Immature natural killer cell (primary cell): ENCODE results near the gene CTIF. TPM values are rescaled to one million over a fixed set of nuclear protein-coding genes. Genes with fewer than 3 reads are reported as not detected.
"Not testable (repeated sequence)": the region's sequence is repeated elsewhere in the genome, so short reads cannot be mapped to it uniquely, and the experiment has no call there.

ENCODE experiments used
- DNase-seq, 3 donors: peaks; one replicate each; pipeline ENCODE4 v3.0.0; 2022; ENCODE audit warnings: mixed read lengths in 1 of 3
- H3K27ac Mint-ChIP-seq, 6 donors: one replicate each; pipeline ENCODE4 v1.8.0; 2020; ENCODE audit warnings: mixed read lengths in 6 of 6, mild to moderate bottlenecking in 5 of 6, inconsistent platforms in 4 of 6, moderate library complexity in 3 of 6
- H3K27me3 Mint-ChIP-seq, 3 donors: one replicate each; pipeline ENCODE4 v1.8.0; 2020 to 2021; ENCODE audit warnings: low read depth in 3 of 3, mild to moderate bottlenecking in 3 of 3, mixed read lengths in 3 of 3, moderate library complexity in 3 of 3, inconsistent platforms in 1 of 3
- H3K36me3 Mint-ChIP-seq, 3 donors: one replicate each; pipeline ENCODE4 v1.8.0; 2020; ENCODE audit warnings: mixed read lengths in 3 of 3, inconsistent platforms in 2 of 3, mild to moderate bottlenecking in 2 of 3
- H3K4me1 Mint-ChIP-seq, 2 donors: one replicate each; pipeline ENCODE4 v1.8.0; 2020; ENCODE audit warnings: inconsistent platforms in 2 of 2, mild to moderate bottlenecking in 2 of 2, mixed read lengths in 2 of 2, moderate library complexity in 1 of 2
- H3K4me3 Mint-ChIP-seq, 5 donors: one replicate each; pipeline ENCODE4 v1.8.0; 2020; ENCODE audit warnings: mild to moderate bottlenecking in 5 of 5, mixed read lengths in 5 of 5, inconsistent platforms in 3 of 5, moderate library complexity in 3 of 5
- H3K9me3 Mint-ChIP-seq, 6 donors: one replicate each; pipeline ENCODE4 v1.8.0; 2020; ENCODE audit warnings: mild to moderate bottlenecking in 6 of 6, mixed read lengths in 6 of 6, inconsistent platforms in 4 of 6, moderate library complexity in 3 of 6
- polyA plus RNA-seq, 3 donors: library from polyadenylated mRNA; unstranded; fragments of 300-500 nt; fragmentation: Illumina TruSeq; gene quantifications; one replicate each; pipeline ENCODE4 v1.2.3, GENCODE V29; 2021

CTIF gene
- polyA plus RNA-seq, 3 donors from 2014 or later = 0.28 to 1.2 TPM; not detected in 1

- Mint-ChIP-seq H3K9me3 (no peaks in the 10 kb centered on the region), H3K27me3 (peaks cover 0 to 6% (median 5%) of the 10 kb centered on the region in 3 donors), H3K27ac (peak overlapping the region in 1 of 6 donors; percentile 24), H3K4me3 (no peak overlapping the region), H3K4me1 (peaks cover 9 to 20% of the 10 kb centered on the region in 2 donors), H3K36me3 (no peaks in the 10 kb centered on the region)
- DNase-seq = no peak
Observed at GRCh38 chr18:48863432-48864065, 324.7 kb downstream of the CTIF start.

GRCh38 chr18:48864876-48865275, 326.0 kb downstream of the CTIF start:
- Mint-ChIP-seq H3K36me3 (no peaks in the 10 kb centered on the region), H3K27me3 (peaks cover 7 to 15% (median 10%) of the 10 kb centered on the region in 3 donors), H3K4me1 (peaks cover 22 to 33% of the 10 kb centered on the region in 2 donors), H3K9me3 (no peaks in the 10 kb centered on the region), H3K4me3 (no peak overlapping the region), H3K27ac (no peak overlapping the region)
- no peak for DNase-seq

- H3K27me3 Mint-ChIP-seq = peaks cover 9 to 16% (median 10%) of the 10 kb centered on the region in 3 donors
- no peak for DNase-seq
- H3K27ac Mint-ChIP-seq = peak overlapping the region in 1 of 6 donors; percentile 40
- peaks cover 30 to 39% of the 10 kb centered on the region in 2 donors for H3K4me1 Mint-ChIP-seq
- H3K9me3 Mint-ChIP-seq = no peaks in the 10 kb centered on the region
- H3K4me3 Mint-ChIP-seq = no peak overlapping the region
- no peaks in the 10 kb centered on the region for H3K36me3 Mint-ChIP-seq
Observed at GRCh38 chr18:48866028-48866733, 327.4 kb downstream of the CTIF start.

- peak overlapping the region in 2 of 6 donors; percentile 34 to 40 for H3K27ac Mint-ChIP-seq
- H3K36me3 Mint-ChIP-seq = no peaks in the 10 kb centered on the region
- no peak for DNase-seq
- peaks cover 9 to 16% (median 10%) of the 10 kb centered on the region in 3 donors for H3K27me3 Mint-ChIP-seq
- H3K9me3 Mint-ChIP-seq = no peaks in the 10 kb centered on the region
- H3K4me1 Mint-ChIP-seq = peaks cover 30 to 42% of the 10 kb centered on the region in 2 donors
- H3K4me3 Mint-ChIP-seq = no peak overlapping the region
Observed at GRCh38 chr18:48866856-48867255, 328.0 kb downstream of the CTIF start.

GRCh38 chr18:48867978-48868377, 329.1 kb downstream of the CTIF start:
- peaks cover 38 to 43% of the 10 kb centered on the region in 2 donors for H3K4me1 Mint-ChIP-seq
- H3K27ac Mint-ChIP-seq = peak overlapping the region; percentile 95 to 98 (median 97)
- DNase-seq = no peak
- no peaks in the 10 kb centered on the region for H3K9me3 Mint-ChIP-seq
- H3K27me3 Mint-ChIP-seq = peaks cover 9 to 15% (median 10%) of the 10 kb centered on the region in 3 donors
- H3K4me3 Mint-ChIP-seq = peak overlapping the region; percentile 68 to 79 (median 71)
- no peaks in the 10 kb centered on the region for H3K36me3 Mint-ChIP-seq

- H3K4me3 Mint-ChIP-seq = peak overlapping the region; percentile 68 to 79 (median 71)
- no peaks in the 10 kb centered on the region for H3K9me3 Mint-ChIP-seq
- H3K27me3 Mint-ChIP-seq = peaks cover 8 to 15% (median 9%) of the 10 kb centered on the region in 3 donors
- peak overlapping the region; percentile 95 to 98 (median 97) for H3K27ac Mint-ChIP-seq
- no peaks in the 10 kb centered on the region for H3K36me3 Mint-ChIP-seq
- peak; percentile 71 to 83 (median 76) for DNase-seq
- H3K4me1 Mint-ChIP-seq = peaks cover 39 to 43% of the 10 kb centered on the region in 2 donors
Observed at GRCh38 chr18:48868468-48869466, 329.9 kb downstream of the CTIF start.

GRCh38 chr18:48869591-48869990, 330.8 kb downstream of the CTIF start:
- Mint-ChIP-seq H3K27me3 (peaks cover 6 to 15% (median 9%) of the 10 kb centered on the region in 3 donors), H3K9me3 (no peaks in the 10 kb centered on the region), H3K27ac (peak overlapping the region; percentile 95 to 98 (median 97)), H3K36me3 (no peaks in the 10 kb centered on the region), H3K4me3 (peak overlapping the region; percentile 17 to 68 (median 32)), H3K4me1 (peaks cover 39 to 43% of the 10 kb centered on the region in 2 donors)
- DNase-seq = peak in 2 of 3 donors; percentile 26 to 38

- not testable (repeated sequence) for H3K36me3 Mint-ChIP-seq, DNase-seq, H3K4me3 Mint-ChIP-seq, H3K9me3 Mint-ChIP-seq
- Mint-ChIP-seq H3K27me3 (peaks cover 6 to 15% (median 9%) of the 10 kb centered on the region in 3 donors), H3K4me1 (peaks cover 39 to 43% of the 10 kb centered on the region in 2 donors), H3K27ac (peak overlapping the region in 2 of 6 donors; percentile 26 to 40)
Observed at GRCh38 chr18:48870926-48871325, 332.1 kb downstream of the CTIF start.

- H3K4me3 Mint-ChIP-seq = no peak overlapping the region
- peaks cover 38 to 39% of the 10 kb centered on the region in 2 donors for H3K4me1 Mint-ChIP-seq
- H3K9me3 Mint-ChIP-seq = no peaks in the 10 kb centered on the region
- peaks cover 6 to 15% (median 9%) of the 10 kb centered on the region in 3 donors for H3K27me3 Mint-ChIP-seq
- peak overlapping the region in 4 of 6 donors; percentile 32 to 60 (median 40) for H3K27ac Mint-ChIP-seq
- DNase-seq = no peak
- no peaks in the 10 kb centered on the region for H3K36me3 Mint-ChIP-seq
Observed at GRCh38 chr18:48871391-48872166, 332.7 kb downstream of the CTIF start.

- H3K27me3 Mint-ChIP-seq = peaks cover 6 to 15% (median 11%) of the 10 kb centered on the region in 3 donors
- H3K27ac Mint-ChIP-seq = peak overlapping the region; percentile 21 to 81 (median 50)
Observed at GRCh38 chr18:48872234-48873145, 333.7 kb downstream of the CTIF start.

GRCh38 chr18:48874233-48874632, 335.4 kb downstream of the CTIF start:
- H3K27ac Mint-ChIP-seq = peak overlapping the region in 1 of 6 donors; percentile 11
- peaks cover 0 to 7% (median 5%) of the 10 kb centered on the region in 3 donors for H3K27me3 Mint-ChIP-seq

More at GRCh38 chr18:48872234-48873145, 333.7 kb downstream of the CTIF start:
- Mint-ChIP-seq H3K4me3 (no peak overlapping the region), H3K36me3 (no peaks in the 10 kb centered on the region), H3K9me3 (no peaks in the 10 kb centered on the region), H3K4me1 (peaks cover 32 to 39% of the 10 kb centered on the region in 2 donors)
- no peak for DNase-seq

GRCh38 chr18:48874701-48875162, 335.9 kb downstream of the CTIF start:
- peak overlapping the region in 1 of 6 donors; percentile 11 for H3K27ac Mint-ChIP-seq
- H3K27me3 Mint-ChIP-seq = peaks cover 0 to 4% (median 3%) of the 10 kb centered on the region in 3 donors
- H3K4me1 Mint-ChIP-seq = peaks cover 12 to 19% of the 10 kb centered on the region in 2 donors
- DNase-seq = no peak
- H3K36me3 Mint-ChIP-seq = no peaks in the 10 kb centered on the region
- H3K4me3 Mint-ChIP-seq = no peak overlapping the region
- H3K9me3 Mint-ChIP-seq = no peaks in the 10 kb centered on the region

More at GRCh38 chr18:48874233-48874632, 335.4 kb downstream of the CTIF start:
- Mint-ChIP-seq H3K4me1 (peaks cover 17 to 24% of the 10 kb centered on the region in 2 donors), H3K4me3 (no peak overlapping the region), H3K36me3 (no peaks in the 10 kb centered on the region), H3K9me3 (no peaks in the 10 kb centered on the region)
- DNase-seq = no peak
